Measurements from ENCODE around the gene ZDHHC19.
"Not testable (repeated sequence)": the region's sequence is repeated elsewhere in the genome, so short reads cannot be mapped to it uniquely, and the experiment has no call there.

The ZDHHC19 gene

DNA sequence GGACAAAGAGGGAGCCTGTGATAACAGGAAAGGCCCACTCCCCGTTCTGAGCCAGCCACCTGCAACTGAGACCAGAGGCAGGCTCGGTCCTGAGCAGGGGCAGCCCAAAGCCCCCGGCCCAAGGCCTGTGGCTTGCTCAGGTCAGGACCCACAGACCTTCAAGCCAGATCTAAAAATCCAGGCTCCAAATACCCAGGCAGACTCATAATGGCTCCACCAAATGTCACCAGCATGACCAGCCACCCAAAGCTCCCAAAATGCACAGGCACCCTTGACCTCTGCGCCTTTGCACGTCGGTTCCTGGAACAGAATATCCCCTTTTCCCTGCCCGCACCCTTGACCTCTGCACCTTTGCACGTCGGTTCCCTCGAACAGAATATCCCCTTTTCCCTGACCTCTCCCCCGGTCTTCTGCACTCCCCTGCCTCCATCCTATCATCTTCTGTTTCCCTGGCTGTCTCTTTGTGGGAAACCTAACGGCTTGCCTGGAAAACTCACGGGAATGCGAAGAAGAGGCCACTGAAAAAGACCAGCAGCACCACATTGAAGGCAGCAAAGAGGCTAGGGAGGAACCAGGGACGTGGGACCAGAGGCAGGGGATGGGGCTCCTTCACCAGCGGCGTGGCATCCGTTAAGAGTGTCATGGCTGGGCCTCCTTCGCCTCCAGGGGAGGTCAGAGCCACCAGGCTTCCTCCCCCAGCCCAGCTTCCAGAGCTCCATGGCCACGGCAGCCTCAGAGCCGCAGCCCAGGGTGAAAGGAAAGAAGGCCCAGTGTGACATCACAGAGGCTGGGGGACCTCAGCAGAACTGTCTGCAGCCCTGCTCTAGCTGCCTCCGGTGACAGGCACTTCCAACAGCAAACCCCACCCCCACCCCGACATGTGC is at the start of gene ZDHHC19:
ZDHHC19 (minus strand) TSS at position 728 of the 884 bp plus-strand sequence; CDS start at position 643, 85 bp downstream.
- DNase-seq: no peak

- DNase-seq: no peak
Observed at GRCh38 chr3:196260784-196261183, 49.6 kb upstream of the ZDHHC19 start.

- DNase-seq: no peak
Observed at GRCh38 chr3:196255776-196256175, 44.6 kb upstream of the ZDHHC19 start.

DNA sequence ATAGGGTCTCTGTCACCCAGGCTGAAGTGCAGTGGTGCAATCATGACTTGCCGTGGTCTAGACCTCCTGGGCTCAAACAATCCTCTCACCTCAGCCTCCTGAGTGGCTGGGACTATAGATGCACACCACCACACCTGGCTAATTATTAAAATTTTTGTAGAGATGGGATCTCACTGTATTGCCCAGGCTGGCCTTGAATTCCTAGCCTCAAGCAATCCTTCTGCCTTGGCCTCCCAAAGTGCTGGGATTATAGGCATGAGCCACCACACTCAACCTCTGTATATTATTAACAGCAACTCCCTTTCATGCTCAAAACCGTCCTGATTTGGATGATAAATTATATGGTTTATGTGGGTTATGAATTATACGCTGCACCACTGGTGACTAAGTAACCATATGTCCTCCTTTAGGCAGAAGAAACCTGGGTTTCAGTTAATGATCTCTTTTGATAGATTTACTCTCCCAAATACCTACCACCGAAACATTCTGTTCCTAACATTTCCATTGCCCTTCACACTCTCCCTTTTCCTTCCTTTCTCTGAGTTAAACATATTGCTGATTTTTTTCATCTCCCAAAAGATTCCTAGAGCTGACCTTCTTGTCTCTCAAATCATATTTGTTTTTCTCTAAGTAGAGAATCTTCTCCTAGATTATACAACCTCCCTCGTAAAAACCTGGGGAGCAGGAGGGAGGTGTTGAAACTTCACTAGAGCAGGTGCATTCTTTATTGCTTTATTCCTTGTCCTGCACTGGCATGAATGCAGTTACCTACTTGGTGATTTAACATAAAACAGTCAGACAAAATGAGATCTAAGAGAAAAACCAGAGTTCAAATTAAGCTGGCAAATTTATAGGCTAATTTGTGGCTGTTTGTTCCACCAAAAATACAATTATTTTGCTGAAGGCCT is 43.4 kb upstream of the ZDHHC19 start:
- DNase-seq: no peak

GRCh38 chr3:196251918-196252317 is 40.7 kb upstream of the ZDHHC19 start:
- no peak for DNase-seq

DNA sequence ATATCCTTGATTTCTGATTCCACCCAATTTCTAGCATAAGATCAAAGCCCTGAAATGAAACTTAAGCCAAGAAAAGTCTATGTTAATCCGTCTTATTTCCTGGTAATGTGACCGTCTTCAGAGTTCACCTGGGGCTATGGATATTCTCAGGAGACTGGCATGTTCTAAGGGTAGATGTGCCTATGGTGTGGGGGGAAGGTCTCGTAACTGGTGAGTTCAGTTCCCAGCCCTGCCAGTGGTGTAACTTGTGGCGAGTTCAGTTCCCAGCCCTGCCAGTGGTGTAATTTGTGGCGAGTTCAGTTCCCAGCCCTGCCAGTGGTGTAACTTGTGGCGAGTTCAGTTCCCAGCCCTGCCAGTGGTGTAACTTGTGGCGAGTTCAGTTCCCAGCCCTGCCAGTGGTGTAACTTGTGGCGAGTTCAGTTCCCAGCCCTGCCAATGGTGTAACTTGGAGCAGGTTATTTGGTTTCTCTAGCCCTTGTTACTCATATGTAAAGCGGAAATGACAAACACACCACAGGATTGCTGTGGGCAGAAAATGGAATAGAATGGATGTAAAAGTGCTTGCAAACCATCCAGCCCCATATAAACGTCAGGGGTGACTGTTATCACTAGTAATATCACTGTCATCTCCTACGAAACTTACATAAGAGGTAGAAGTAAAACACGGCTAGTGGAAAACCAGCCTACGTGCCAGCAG is 35.6 kb upstream of the ZDHHC19 start:
- no peak for DNase-seq

GRCh38 chr3:196244166-196244565 is 33.0 kb upstream of the ZDHHC19 start:
- DNase-seq: not testable (repeated sequence)

- no peak for DNase-seq
Observed at GRCh38 chr3:196241704-196242103, 30.5 kb upstream of the ZDHHC19 start.

DNA sequence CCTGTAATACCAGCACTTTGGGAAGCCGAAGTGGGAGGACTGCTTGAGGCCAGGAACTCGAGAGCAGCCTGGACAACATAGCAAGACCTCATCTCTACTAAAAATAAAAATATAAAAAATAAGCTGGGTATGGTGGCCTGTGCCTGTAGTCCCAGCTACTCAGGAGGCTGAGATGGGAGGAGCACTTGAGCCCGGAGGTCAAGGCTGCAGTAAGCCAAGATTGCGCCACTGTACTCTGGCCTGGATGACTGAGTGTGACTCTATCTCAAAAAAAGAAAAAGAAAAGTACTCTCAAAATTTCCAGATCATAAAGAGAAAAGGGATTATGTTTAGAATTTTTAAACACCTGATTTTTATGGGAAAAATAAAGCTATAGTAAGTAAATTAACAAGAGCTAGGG is 29.2 kb upstream of the ZDHHC19 start:
- no peak for DNase-seq

- DNase-seq: no peak
Observed at GRCh38 chr3:196238612-196239560, 27.7 kb upstream of the ZDHHC19 start.

GRCh38 chr3:196237203-196237602 is 26.0 kb upstream of the ZDHHC19 start:
- no peak for DNase-seq

- no peak for DNase-seq
Observed at GRCh38 chr3:196236223-196236622, 25.0 kb upstream of the ZDHHC19 start.

DNA sequence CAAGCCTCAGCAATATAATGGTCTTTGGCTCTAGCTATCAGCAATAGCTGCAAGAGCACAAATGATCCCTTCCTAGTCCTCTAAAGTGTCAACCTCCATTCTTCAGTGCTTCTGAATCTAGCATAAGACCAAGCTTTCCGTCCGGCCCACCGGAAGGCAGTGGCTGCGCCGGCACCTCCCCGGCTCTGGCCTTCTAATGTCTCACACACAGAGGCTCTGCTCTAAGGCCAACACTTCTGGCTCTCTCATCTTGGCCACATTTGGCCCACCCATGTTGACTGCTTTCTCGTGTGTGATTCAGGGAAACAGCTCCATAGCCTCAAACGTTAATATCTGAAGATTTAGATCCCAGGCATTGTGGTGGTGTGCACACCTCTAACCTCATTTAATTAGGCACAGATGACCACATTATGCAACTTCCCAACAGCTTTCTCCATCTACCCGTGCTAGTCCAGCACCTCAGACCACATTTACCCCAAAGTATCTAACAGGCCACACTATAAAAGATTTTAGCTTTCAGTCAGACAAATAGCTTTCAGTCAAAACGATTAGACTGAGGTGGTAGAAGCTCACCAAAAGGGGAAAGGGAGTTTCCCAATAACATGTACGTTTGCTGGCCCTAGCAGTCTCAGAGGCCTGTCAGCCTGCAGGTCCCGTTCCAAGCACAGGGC is 24.4 kb upstream of the ZDHHC19 start:
- no peak for DNase-seq

DNA sequence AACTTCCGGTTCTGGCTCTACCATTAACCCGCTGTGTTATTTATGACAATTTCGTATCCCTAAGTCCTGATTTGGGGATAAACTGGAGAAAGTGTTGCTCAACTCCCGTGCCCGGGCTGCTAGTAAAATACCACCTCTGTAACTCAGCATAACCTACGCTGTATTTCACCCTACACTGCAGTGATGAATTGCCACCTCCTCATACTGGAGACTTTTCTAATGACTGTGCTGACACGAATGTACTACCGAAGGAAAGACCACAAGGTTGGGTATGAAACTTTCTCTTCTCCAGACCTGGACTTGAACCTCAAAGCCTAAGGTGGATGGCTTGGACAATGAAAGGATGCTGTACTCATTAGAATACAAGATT is 21.7 kb upstream of the ZDHHC19 start:
- no peak for DNase-seq

- DNase-seq: no peak
Observed at GRCh38 chr3:196232154-196232881, 21.1 kb upstream of the ZDHHC19 start.

GRCh38 chr3:196227629-196228493 is 16.7 kb upstream of the ZDHHC19 start:
- no peak for DNase-seq

DNA sequence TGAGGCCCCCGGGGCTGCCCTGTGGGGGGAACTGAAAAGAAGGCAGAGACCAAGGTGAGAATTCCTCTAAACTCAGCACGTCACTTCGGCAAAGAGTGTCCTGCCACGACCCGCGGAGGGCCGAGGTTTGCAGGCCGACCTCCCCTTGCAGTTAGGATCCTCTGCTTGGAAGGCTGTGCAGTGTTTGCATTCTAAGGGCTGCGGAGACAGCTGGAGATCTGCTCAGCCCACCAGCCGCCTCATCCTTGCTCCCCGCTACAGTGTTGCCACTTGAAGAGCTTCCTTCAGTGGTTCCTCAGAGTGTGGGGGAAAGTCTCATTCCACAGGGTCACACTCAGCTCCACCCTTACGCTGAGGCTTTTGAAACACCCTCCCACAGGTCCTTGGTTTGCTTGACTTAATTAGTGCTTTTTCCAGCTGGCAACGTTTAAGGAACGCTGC is 15.9 kb upstream of the ZDHHC19 start:
- no peak for DNase-seq

DNA sequence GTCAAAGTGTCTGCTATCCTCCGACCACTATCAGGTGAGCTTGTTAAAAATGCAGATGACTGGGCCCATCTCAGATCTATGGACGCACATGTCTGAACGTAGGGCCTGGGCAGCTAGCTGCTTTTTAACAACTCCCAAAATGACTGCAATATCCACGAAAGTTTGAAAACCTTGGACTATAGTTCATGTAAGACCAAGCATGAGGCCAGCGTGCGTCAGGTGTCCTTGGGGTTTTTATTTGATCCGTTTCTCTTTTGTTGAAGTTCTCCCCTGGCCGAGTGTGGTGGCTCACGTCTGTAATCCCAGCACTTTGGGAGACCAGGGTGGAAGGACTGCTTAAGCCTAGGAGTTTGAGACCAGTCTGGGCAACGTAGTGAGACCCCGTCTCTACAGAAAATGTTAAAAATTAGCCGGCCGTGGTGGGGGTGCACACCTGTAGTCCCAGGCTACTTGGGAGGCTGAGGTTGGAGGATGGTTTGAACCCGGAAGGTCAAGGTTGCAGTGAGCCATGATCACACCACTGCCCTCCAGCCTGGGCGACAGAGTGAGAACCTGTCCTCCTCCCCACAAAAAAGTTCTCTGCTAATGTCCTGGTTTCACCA is 14.7 kb upstream of the ZDHHC19 start:
- DNase-seq: no peak

DNA sequence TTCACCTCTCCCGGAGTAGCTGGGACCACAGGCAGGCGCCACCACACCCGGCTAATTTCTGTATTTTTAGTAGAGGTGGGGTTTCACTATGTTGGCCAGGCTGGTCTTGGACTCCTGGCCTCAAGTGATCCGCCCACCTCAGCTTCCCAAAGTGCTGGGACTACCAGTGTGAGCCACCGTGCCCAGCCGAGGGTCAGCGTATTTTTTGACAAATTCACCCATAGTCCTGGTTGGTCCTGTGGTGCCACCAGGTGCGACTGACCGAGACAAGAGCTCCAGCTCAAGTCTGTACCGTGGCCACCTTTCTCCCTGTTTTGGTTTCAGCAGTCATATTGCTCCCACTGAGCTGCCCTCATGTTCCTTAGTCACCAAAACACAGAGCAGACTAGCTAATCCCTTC is 13.9 kb upstream of the ZDHHC19 start:
- DNase-seq: no peak
